Motor neuron (in vitro differentiated cells): ENCODE data around the gene SMC4. TPM values are rescaled to one million over a fixed set of nuclear protein-coding genes. Genes with fewer than 3 reads are reported as not detected.

Source experiments
- ATAC-seq, 8 experiments: fragments of 200-7000 bp; cut with Tn5 transposase; replicated peaks in 6 of 8; 2 replicates each; pipeline ENCODE4 v1.8.0; 2021; ENCODE audit warnings: mild to moderate bottlenecking in 8 of 8, moderate library complexity in 8 of 8
- H3K27ac ChIP-seq, 2 donors: fragments of 250-450 bp; sonication (Bioruptor Pico); 2 replicates each; pipeline ENCODE4 v1.9.0; 2021; ENCODE audit warnings: antibody characterized with exemption in 2 of 2, mild to moderate bottlenecking in 2 of 2, moderate library complexity in 1 of 2
- H3K4me1 ChIP-seq, 2 donors: fragments of 250-450 bp; sonication (Bioruptor Pico); replicated peaks in 1 of 2; 2 replicates each; pipeline ENCODE4 v1.6.1; 2021; ENCODE audit warnings: antibody characterized with exemption in 2 of 2, mild to moderate bottlenecking in 2 of 2, moderate library complexity in 1 of 2
- H3K4me3 ChIP-seq, 5 donors: fragments of 250-450 bp; sonication (Bioruptor Pico); 2 replicates each; pipeline ENCODE4 v1.9.0; 2021; ENCODE audit warnings: antibody characterized with exemption in 5 of 5, mild to moderate bottlenecking in 5 of 5, moderate library complexity in 4 of 5
- WGBS, 10 experiments: fragments of 450-650 bp; shearing (Covaris generic); methylation state at CpG; one replicate each; pipeline ENCODE4 v1.0.0; 2022; 5-methylcytosine and 5-hydroxymethylcytosine counted together
- in situ Hi-C, 9 experiments: fragments of 400-800 bp; cut with MboI; loops; one replicate each; pipeline ENCODE4 v1.15.0; 2021; ENCODE audit warnings: low sequenced_read_pairs in 9 of 9, low pct_unique_long_range_greater_than_20kb in 2 of 9; ENCODE audit not compliant: unreplicated experiment in 9 of 9
- total RNA-seq, 8 experiments: library from RNA; unstranded; fragments of 300-600 nt; gene quantifications; 2 replicates each; pipeline versions ENCODE4 v1.2.3 to v1.2.4, GENCODE V29; 2022

SMC4 gene
- total RNA-seq, 8 experiments from 2014 or later = 6.8 to 106 (median 11.2) TPM

DNA sequence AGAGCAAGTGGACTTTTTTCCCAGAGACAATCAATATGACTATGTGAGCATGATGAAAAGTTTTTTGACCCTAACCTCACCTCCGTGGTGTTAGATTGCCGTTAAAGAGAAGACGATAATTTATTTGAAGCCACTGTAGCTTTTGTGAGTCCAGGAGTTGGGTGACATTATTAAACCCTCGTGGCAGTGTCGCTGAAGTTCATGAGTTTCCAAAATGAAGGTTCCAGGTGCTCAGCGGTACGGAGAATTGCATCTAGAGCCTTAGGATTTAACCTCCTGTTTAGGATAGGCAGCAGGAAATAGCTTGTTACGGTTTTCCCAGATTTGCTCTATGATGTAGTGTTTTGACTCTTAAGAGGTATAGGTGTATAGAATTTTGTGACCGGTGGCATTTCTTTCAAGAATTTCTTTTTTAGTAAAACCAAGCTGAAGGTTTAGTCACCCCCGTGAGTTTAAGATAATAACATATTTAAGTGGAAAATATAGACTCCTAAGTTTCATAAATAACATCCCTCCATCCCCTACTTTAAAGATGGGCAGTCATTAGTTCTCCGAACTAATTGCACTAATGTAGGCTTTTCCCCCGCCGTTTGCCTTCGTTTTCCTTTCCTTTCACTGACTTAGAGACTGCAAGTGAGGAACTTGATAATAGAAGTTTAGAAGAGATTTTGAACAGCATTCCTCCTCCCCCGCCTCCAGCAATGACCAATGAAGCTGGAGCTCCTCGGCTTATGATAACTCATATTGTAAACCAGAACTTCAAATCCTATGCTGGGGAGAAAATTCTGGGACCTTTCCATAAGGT lies 2.0 kb downstream of the SMC4 start:
- Histone ChIP-seq H3K4me1 (peaks cover 5 to 8% of the 10 kb centered on the region in 2 donors), H3K27ac (no peak overlapping the region), H3K4me3 (peak overlapping the region; percentile 46 to 86 (median 61))
- in situ Hi-C loops = loop anchor here in 3 of 9 experiments (25.0 kb wide), 1 partner anchor 364 kb away; no protein-coding TSS in a partner anchor
- WGBS, 10 experiments = 0 to 45% (median 5%) methylated on average over 2 to 16 of the region's 16 CpGs
- ATAC-seq = peak in 1 of 8 experiments; percentile 7

DNA sequence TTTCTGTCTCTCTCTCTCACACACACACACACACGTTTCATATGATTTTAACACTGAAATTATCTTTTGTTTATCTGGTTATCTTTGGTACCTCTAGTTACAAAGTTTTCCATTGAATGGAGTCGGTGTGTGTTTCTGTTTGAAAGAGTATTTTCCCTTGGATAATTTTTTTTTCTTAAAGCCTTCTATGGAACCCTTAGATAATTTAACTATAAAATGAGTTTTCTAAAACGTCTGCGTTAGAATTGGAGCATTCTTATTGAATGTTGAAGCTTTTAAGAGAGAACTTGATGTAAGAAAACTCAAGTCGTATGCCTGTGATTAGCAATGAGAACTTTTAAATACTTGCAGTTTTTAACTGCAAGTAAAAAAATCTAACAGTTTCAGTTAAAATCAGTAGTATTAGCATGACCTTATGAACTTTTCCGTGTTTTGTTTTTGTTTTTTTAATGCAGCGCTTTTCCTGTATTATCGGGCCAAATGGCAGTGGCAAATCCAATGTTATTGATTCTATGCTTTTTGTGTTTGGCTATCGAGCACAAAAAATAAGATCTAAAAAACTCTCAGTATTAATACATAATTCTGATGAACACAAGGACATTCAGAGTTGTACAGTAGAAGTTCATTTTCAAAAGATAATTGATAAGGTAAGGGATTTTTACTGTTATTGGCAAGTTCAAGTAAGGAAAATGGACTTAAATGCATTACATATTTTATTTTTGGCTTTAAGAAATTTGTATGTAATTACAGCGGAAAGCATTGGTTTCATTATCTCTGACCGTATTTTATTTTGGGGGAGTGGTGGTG lies 3.0 kb downstream of the SMC4 start:
- in situ Hi-C loops = loop anchor here in 3 of 9 experiments (25.0 kb wide), 1 partner anchor 365 kb away; no protein-coding TSS in a partner anchor
- no peak for ATAC-seq
- no peak overlapping the region for H3K27ac ChIP-seq
- WGBS, 10 experiments = 0 to 68% (median 30%) methylated on average over 1 to 11 of the region's 11 CpGs
- peaks cover 5 to 8% of the 10 kb centered on the region in 2 donors for H3K4me1 ChIP-seq
- H3K4me3 ChIP-seq = peak overlapping the region in 3 of 5 donors; percentile 61 to 86 (median 82)

DNA sequence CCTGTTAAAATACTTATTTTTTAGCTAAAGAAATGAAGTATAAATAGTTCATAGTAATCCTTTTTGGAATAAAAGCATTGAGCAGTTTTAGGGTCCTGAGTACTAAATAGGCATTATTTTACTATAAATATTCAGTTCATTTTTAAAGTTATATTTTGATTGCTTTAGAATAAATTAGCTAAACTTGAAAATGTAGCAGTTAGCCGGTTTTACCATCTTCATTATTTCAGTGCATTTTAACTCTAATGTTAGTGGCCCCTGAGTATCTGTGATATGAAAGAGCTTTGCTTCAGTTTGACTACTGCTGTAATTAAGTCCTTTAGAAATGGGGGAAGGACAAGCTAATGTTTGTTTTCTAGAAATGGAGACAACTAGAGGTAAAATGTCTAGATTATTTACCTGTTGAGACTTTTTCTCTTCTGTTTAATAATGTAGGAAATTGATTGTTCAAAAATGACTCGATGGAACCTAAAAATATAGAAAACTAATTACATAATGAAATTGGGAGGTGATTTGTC lies 3.6 kb downstream of the SMC4 start:
- 14 to 86% (median 49%) methylated on average over 1 to 2 of the region's 2 CpGs for WGBS, 10 experiments
- H3K27ac ChIP-seq = no peak overlapping the region
- peaks cover 5 to 6% of the 10 kb centered on the region in 2 donors for H3K4me1 ChIP-seq
- ATAC-seq = no peak
- H3K4me3 ChIP-seq = no peak overlapping the region
- in situ Hi-C loops = loop anchor here in 3 of 9 experiments (25.0 kb wide), 1 partner anchor 366 kb away; no protein-coding TSS in a partner anchor

DNA sequence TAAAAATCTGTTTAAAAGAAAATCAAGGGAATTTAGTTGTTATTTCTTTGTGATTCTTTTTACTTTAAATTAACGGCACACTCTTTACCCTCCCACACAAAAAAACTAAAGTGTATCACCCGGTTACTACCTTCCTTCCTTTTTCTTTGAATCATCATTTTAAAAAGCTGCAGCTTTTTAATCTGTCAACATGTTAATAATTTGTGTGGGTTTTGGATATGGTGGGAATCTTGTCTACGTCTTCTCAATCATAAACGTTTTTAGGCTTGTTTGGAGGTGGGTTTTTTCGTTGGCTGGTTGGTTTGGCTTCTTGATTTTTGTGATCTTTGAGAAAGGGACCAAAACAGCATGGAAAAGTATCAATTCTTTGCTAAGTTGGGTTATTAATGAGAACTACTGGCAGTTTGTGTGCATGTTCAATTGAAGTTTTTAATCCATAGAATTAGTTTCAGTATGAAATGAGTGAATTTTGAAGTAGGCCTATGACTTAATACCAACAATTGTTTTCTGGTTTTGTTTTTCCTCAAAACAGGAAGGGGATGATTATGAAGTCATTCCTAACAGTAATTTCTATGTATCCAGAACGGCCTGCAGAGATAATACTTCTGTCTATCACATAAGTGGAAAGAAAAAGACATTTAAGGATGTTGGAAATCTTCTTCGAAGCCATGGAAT lies 4.5 kb downstream of the SMC4 start:
- peaks cover 2 to 5% of the 10 kb centered on the region in 2 donors for H3K4me1 ChIP-seq
- in situ Hi-C loops = loop anchor here in 3 of 9 experiments (25.0 kb wide), 1 partner anchor 367 kb away; no protein-coding TSS in a partner anchor
- WGBS, 10 experiments = 28 to 90% (median 67%) methylated on average over 3 to 7 of the region's 7 CpGs
- H3K27ac ChIP-seq = no peak overlapping the region
- no peak for ATAC-seq
- no peak overlapping the region for H3K4me3 ChIP-seq

DNA sequence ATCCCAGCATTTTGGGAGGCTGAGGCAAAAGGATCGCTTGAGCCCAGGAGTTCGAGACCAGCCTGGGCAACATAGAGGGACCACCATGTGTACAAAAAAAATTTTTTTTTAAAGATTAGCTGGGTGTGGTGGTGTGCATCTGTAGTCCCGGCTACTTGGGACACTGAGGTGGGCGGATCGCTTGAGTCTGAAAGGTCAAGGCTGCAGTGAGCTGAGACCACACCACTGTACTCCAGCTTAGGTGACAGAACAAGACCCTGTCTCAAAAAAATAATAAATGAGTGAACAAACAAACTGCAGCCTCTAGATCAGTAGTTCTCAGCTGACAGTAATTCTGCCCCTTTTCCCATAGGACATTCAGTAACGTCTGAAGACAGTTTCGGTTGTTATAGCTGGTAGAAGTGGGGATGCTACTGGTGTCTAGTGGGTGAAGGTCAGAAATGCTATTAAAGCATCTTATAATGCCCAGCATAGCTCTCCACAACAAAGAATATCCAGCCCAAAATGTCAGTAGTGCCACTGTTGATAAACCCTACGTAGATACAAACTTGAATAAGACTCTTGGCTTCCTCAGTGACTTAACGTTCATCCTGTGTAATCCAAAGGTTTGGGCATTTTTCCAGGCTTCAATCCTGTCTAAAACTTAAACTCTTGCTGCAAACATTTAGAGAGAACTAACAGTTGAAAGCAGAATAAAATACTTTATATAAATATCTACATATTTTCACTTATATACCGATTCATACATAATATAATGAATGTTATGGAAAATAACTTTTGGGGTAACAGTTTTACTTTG lies 10.6 kb downstream of the SMC4 start:
- Histone ChIP-seq H3K4me3 (no peak overlapping the region), H3K4me1 (no peaks in the 10 kb centered on the region), H3K27ac (no peak overlapping the region)
- in situ Hi-C loops = loop anchor here in 3 of 9 experiments (25.0 kb wide), 1 partner anchor 373 kb away; no protein-coding TSS in a partner anchor
- 63 to 100% (median 93%) methylated on average over 1 to 10 of the region's 10 CpGs for WGBS, 10 experiments
- no peak for ATAC-seq

DNA sequence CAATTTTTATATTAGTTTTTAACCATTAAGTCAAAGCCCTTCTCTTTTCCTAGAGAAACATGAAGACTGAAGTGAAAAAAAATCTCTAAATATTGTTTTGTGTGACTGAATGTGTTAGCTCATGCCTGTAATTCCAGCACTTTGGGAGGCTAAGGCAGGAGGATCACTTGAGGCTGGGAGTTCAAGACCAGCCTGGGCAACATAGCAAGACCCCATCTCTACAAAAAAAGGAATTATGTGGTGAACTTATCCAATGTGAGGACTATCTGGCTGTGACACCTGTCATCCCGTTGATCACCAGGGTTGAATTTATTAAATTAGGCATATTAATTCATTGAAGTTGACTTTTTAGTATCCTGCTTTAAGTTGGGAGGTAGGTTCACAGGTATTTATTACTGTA lies 13.0 kb downstream of the SMC4 start:
- 0 to 100% (median 100%) methylated on average over 1 of the region's 1 CpG; no CpG with 5 or more reads in 5 of the 10 experiments for WGBS, 10 experiments
- Histone ChIP-seq H3K27ac (no peak overlapping the region), H3K4me1 (no peaks in the 10 kb centered on the region), H3K4me3 (no peak overlapping the region)
- in situ Hi-C loops = loop anchor here in 3 of 9 experiments (25.0 kb wide), 1 partner anchor 375 kb away; no protein-coding TSS in a partner anchor
- ATAC-seq = no peak

DNA sequence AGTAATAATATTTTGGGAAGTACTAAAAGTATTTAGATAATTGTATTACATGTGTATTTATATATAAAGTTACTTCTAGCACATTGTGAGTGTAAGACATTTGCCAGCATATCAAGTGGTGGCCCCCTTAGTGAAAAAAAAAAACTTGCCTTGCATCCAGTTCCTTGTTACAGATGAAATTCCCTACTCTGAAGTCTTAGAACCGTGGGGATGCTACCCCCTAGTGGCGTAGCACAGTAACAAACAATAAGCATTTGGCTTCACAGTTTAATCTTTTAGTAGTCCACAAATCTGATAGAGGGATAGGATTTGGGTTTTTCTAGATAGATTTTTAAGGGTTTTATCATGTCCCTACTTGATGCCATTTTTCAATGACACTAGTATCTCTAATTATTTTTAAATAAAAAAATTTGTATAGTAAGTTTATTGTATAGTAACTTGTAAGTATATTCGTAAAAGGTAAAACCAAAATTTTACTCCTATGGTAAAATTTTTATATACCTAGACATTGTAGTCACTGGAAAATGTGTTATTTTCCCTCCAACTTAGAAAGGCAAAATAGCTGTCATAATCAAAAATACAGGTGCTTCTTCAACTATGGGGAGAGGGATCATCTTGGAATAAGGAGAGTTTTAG lies 14.3 kb downstream of the SMC4 start:
- in situ Hi-C loops = loop anchor here in 3 of 9 experiments (25.0 kb wide), 1 partner anchor 376 kb away; no protein-coding TSS in a partner anchor
- ATAC-seq = peak; percentile 39 to 85 (median 57)
- no peak overlapping the region for H3K27ac ChIP-seq
- no peaks in the 10 kb centered on the region for H3K4me1 ChIP-seq
- 0 to 51% (median 42%) methylated on average over 2 to 3 of the region's 3 CpGs; no CpG with 5 or more reads in 1 of the 10 experiments for WGBS, 10 experiments
- H3K4me3 ChIP-seq = no peak overlapping the region

DNA sequence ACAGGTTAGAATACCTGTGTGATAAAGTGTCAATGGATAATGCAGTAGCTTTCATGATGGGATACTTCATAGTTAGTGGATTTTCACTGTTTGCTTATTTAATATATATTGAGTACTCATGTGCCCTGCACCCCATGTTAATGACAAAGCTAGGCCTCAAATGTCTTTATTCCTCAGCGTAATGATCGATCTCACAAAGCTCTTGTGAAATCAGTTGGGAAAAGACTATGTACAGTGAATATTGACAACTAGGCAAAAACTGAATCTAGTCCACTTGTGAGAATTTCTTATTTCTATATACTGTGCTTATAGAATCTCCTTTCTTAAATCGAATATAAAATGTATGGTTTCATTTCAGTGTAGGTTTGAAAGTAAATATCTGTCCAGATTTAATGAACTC lies 17.9 kb downstream of the SMC4 start:
- 60 to 100% (median 76%) methylated on average over 1 to 3 of the region's 3 CpGs; no CpG with 5 or more reads in 1 of the 10 experiments for WGBS, 10 experiments
- H3K4me3 ChIP-seq = no peak overlapping the region
- in situ Hi-C loops = loop anchor here in 3 of 9 experiments (25.0 kb wide), 1 partner anchor 380 kb away; no protein-coding TSS in a partner anchor
- H3K4me1 ChIP-seq = no peaks in the 10 kb centered on the region
- no peak for ATAC-seq
- no peak overlapping the region for H3K27ac ChIP-seq

DNA sequence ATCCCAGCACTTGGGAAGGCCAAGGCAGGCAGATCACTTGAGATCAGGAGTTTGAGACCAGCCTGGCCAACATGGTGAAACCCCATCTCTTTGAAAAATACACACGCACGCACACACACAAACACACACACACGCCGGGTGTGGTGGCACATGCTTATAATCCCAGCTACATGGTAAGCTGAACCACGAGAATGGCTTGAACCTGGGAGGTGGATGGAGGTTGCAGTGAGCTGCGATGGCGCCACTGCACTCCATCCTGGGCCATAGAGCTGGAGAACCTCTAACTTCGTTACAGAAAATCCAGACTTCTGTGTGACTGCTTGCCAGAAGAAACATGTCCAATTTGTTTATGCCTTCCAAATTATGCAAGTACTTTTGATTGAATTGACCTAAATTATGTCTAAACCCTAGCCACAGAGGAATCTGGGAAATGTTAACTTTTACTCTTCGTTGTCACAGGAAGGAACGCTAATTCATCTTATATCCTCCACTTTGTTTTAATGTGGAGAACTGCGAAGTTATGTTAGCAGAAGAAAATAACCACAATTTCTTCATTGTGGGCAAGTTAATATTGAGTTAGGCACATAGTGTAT lies 28.5 kb downstream of the SMC4 start:
- in situ Hi-C loops = no loop called here
- ATAC-seq = no peak
- Histone ChIP-seq H3K4me3 (no peak overlapping the region), H3K27ac (no peak overlapping the region), H3K4me1 (no peaks in the 10 kb centered on the region)
- 90 to 100% (median 96%) methylated on average over 3 to 11 of the region's 11 CpGs for WGBS, 10 experiments

DNA sequence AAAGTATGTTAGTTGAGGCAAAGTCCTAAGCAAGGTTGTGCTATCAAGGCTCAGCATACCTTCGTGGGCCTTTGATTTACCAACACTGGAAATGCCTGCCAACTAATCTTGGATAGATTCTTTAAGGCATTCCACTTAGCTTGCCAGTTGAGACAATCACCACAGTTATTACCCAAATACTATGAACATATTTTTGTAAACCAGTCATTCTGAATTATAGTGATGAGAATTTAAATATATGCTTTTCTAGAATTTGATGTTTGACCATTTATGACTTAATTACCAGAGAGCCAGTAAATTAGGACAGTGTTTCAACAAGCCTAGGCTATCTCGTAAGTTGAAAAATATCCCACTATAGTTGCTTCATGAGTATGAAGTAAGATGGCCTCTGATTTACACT lies 34.6 kb downstream of the SMC4 start:
- no peaks in the 10 kb centered on the region for H3K4me1 ChIP-seq
- ATAC-seq = no peak
- H3K27ac ChIP-seq = no peak overlapping the region
- in situ Hi-C loops = no loop called here
- WGBS, 10 experiments = 82 to 100% (median 100%) methylated on average over 1 to 2 of the region's 2 CpGs; no CpG with 5 or more reads in 2 of the 10 experiments
- no peak overlapping the region for H3K4me3 ChIP-seq

DNA sequence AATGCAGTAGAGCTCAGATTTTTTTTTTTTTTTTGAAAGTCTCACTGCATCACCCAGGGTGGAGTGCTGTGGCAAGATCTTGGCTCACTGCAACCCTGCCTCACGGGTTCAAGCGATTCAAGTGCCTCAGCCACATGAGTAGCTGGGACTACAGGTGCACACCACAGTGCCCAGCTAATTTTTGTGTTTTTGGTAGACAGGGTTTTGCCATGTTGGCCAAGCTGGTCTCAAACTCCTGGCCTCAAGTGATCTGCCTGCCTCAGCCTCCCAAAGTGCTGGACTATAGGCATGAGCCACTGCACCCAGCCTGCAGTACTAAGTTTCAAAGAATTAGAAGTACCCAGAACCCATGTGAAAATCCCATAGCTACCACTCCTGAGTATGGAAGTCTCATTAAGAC lies 35.6 kb downstream of the SMC4 start:
- WGBS, 10 experiments = 95 to 100% (median 100%) methylated on average over 2 of the region's 2 CpGs; no CpG with 5 or more reads in 7 of the 10 experiments
- in situ Hi-C loops = no loop called here
- Histone ChIP-seq H3K27ac (no peak overlapping the region), H3K4me3 (no peak overlapping the region), H3K4me1 (no peaks in the 10 kb centered on the region)
- ATAC-seq = no peak
